ENCODE results near the gene TUBD1. TPM values are rescaled to one million over a fixed set of nuclear protein-coding genes. Genes with fewer than 3 reads are reported as not detected.

TUBD1 gene
- total RNA-seq, 1 experiment from 2014 or later = 6.1 TPM

DNA sequence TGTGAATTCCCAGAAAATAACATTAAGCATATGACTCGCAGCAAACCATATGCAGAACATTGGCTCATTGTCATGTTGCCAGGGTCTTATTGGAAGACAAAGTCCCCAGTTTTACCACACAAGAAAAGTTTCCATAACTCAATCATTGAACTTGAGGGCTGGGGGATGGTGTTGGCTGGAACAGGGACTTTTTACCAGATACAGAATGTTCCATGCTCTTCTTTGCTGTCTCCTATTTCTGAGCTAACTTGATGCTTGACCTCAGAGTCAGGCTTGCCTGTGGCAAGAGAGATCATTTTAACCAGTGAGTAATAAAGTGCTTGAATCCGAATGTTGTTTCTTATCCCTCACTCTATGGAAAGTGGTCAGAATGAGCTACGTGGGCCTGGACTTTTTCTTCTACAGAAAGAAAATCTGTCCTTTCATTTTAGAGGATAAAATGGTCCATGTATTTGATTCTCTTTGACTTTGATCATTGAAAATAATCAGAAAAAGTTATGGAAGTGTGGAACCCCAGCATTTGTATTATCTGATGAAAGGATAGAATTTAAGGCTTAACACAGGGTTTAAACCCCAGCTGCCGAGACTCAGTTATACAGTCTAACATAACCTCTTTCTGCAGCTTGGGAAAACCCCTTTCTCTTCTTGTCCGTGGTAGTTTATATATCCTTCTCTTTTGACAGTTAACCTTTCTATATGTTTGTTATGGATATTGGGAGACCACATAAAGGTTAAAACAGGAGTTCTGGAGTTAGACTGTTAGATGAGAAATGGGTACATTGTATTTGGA, 67.0 kb downstream of the TUBD1 start:
- peak; percentile 49 for DNase-seq (ENCODE audit: low read depth)

DNA sequence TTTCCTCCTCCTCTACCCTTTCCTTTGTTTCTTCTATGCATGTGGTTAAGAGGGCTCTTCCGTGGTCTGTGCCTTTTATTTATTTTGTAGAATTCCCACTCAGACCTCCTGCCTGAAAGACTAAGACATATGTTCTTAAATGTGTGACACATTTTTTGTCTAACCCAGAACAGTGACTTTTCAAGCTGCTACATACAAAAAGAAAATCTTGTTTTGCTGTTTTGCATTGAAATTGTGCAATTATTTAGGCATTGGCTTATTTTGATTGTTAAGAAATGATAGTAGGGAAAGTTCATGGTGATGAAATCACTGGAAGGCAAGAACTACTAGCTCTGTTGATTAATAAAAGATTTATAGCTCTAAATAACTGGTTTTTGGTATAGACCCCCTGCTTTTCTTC, 76.8 kb downstream of the TUBD1 start:
- DNase-seq (ENCODE audit: low read depth) = no peak

DNA sequence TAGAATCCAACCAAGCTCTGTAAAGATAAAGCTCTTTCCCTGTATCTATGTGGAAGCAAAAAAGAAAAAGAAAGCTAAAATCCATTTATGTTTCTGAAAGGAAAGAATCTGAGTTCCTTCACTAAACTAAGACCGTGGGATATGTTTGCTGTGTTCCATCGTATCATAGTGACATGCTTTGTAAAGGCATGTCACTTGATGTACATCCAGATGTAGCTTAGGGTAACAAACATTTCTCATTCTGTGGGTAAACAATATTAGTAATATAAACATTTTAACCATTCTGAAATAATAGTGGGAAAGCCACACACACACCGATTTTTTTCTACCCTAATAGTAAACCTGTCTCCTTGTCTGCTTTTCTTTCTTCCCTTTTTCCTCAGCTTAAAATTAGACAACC, 78.1 kb downstream of the TUBD1 start:
- no peak for DNase-seq (ENCODE audit: low read depth)

DNA sequence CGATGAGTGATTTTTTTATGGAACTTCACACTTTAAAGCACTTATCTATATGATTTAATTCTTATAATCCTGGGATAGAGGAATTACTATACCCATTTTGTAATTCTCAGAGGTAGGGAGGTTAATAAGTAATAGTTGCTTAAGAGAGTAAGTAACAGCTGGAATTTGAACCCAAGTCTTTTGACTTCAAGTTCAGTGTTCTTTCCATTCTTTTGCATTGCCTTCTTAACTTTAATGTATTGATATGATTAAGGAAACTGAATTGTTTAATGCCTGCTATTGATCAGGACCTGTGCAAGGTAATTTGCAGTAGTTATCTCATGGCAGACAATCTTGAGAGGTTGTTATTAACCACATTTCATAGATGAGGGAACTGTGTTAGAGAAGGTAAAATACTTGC, 78.5 kb downstream of the TUBD1 start:
- no peak for DNase-seq (ENCODE audit: low read depth)

DNA sequence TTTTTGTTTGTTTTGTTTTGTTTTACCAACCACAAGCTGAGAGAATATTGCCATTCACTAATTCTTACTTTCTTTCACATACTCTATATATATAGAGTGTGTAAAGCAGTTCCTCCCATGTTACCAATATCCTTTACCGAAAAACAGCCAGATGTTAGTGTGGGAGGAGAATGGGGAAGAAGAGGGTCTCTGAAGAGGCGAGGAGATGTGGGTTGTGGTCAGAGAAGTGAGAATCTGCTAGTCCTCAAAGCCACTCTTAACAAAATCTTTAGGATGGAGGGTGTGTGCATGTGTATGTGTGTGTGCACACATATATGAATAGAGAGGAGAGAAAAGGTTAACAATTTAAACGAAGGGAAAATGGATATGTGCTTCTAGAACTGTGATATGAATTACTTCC, 80.6 kb downstream of the TUBD1 start:
- no peak for DNase-seq (ENCODE audit: low read depth)

DNA sequence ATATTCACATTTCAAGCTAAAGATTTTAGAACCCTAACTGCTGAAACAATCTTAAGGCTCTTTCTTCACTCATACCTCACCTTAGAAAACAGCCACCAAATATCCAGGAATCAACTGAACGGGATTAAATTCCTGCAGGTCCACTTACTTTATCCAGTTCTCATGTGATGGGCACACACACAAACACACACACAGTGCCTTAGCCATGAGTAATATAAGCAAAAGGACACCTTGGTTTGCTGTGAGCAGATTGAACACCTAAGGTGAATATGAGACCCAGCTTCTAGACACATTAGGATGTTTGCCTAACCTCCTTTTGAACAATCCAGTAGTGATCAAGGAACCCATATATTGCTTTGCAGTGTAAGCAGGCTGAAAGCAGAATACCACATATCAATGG, 81.5 kb downstream of the TUBD1 start:
- no peak for DNase-seq (ENCODE audit: low read depth)

DNA sequence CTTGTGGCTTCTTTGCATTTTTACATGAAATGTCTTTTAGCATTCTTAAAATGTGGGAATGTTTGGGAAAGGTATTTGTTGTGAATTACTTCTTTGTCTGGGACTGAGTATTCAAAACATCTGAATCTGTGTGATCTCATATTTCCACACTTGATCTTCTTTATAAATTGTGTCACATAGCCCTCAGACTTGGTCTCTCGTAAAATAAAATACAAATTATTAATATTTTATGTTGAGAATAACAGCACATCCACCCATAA, 81.9 kb downstream of the TUBD1 start:
- DNase-seq (ENCODE audit: low read depth) = no peak

Small RNA genes lying within 50 kb of the gene (small RNA-seq; reads per million reads assigned to genes)
- gene RNU6-450P = not detected
- not detected for gene RPS29P21

Other genes with a start within 250 kb of the TUBD1 start
- gene PTRH2, start 185.5 kb downstream of the TUBD1 start, total RNA-seq (2014; rRNA removed; shearing (Covaris generic)) = 31.1 and 41.2 TPM in 2 replicates
- 67.1 and 69.3 TPM in 2 replicates for gene VMP1, start 185.3 kb downstream of the TUBD1 start, total RNA-seq (2014; rRNA removed; shearing (Covaris generic))
- gene RPS6KB1, start 178 bp upstream of the TUBD1 start, total RNA-seq (2014; rRNA removed; shearing (Covaris generic)) = 16.4 and 16.8 TPM in 2 replicates
- gene RNFT1, start 71.8 kb upstream of the TUBD1 start, total RNA-seq (2014; rRNA removed; shearing (Covaris generic)) = 5.1 and 7.7 TPM in 2 replicates
- 18.0 and 24.1 TPM in 2 replicates for gene HEATR6, start 186.0 kb upstream of the TUBD1 start, total RNA-seq (2014; rRNA removed; shearing (Covaris generic))

Data from HT1080 (cell line).